GM19240 (cell line): ENCODE data around the gene RHOT2.

Experiments used
- DNase-seq: peaks from one replicate; pipeline ENCODE4 v3.0.0; 2011; ENCODE audit warnings: low spot score; ENCODE audit not compliant: insufficient read length

Gene RHOT2

GRCh38 chr16:695355-696089 is 27.6 kb downstream of the RHOT2 start:
- no peak for DNase-seq

- DNase-seq, result no peak
Measured at GRCh38 chr16:698911-699671, 31.2 kb downstream of the RHOT2 start.

- no peak for DNase-seq
Measured at GRCh38 chr16:700684-701584, 33.0 kb downstream of the RHOT2 start.

GRCh38 chr16:702341-702740 is 34.4 kb downstream of the RHOT2 start:
- no peak for DNase-seq

- DNase-seq, result no peak
Measured at GRCh38 chr16:703406-703805, 35.5 kb downstream of the RHOT2 start.

- no peak for DNase-seq
Measured at GRCh38 chr16:704047-704446, 36.1 kb downstream of the RHOT2 start.

- no peak for DNase-seq
Measured at GRCh38 chr16:704552-705380, 36.8 kb downstream of the RHOT2 start.

- DNase-seq, result no peak
Measured at GRCh38 chr16:705431-706188, 37.7 kb downstream of the RHOT2 start, which contains the start of gene FBXL16. FBXL16 (minus strand) TSS chr16:705801; CDS start chr16:697405, 8,396 bp downstream.

GRCh38 chr16:706189-707061 is 38.5 kb downstream of the RHOT2 start:
- DNase-seq, result no peak

- DNase-seq, result no peak
Measured at GRCh38 chr16:707062-707538, 39.2 kb downstream of the RHOT2 start.

- DNase-seq, result no peak
Measured at GRCh38 chr16:708019-708418, 40.1 kb downstream of the RHOT2 start.

- no peak for DNase-seq
Measured at GRCh38 chr16:708959-709358, 41.0 kb downstream of the RHOT2 start.

GRCh38 chr16:709566-710499 is 41.9 kb downstream of the RHOT2 start:
- no peak for DNase-seq

- no peak for DNase-seq
Measured at GRCh38 chr16:710500-711075, 42.7 kb downstream of the RHOT2 start.

- no peak for DNase-seq
Measured at GRCh38 chr16:711084-711483, 43.2 kb downstream of the RHOT2 start.

- DNase-seq, result peak; percentile 99
Measured at GRCh38 chr16:711548-712320, 43.8 kb downstream of the RHOT2 start.
